HK-2 (cell line): Measurements from ENCODE around the gene ARID4B.
"Not testable (repeated sequence)": the region's sequence is repeated elsewhere in the genome, so short reads cannot be mapped to it uniquely, and the experiment has no call there.

Experiments used
- DNase-seq: peaks from one replicate; pipeline ENCODE4 v3.0.0-alpha.2; 2018; ENCODE audit not compliant: unreplicated experiment

ARID4B gene

GRCh38 chr1:235225299-235225698, 102.7 kb downstream of the ARID4B start:
- DNase-seq = no peak

GRCh38 chr1:235221653-235222375, 106.2 kb downstream of the ARID4B start:
- no peak for DNase-seq

GRCh38 chr1:235215453-235215852, 112.5 kb downstream of the ARID4B start:
- no peak for DNase-seq

GRCh38 chr1:235214962-235215361, 113.0 kb downstream of the ARID4B start:
- DNase-seq = not testable (repeated sequence)

GRCh38 chr1:235213752-235214151, 114.2 kb downstream of the ARID4B start:
- no peak for DNase-seq

GRCh38 chr1:235211517-235211916, 116.5 kb downstream of the ARID4B start:
- no peak for DNase-seq

GRCh38 chr1:235207209-235207565, 120.8 kb downstream of the ARID4B start:
- DNase-seq = no peak

- DNase-seq = no peak
These were observed 121.3 kb downstream of the ARID4B start for GRCh38 chr1:235206533-235207208.

GRCh38 chr1:235205687-235206086, 122.3 kb downstream of the ARID4B start:
- DNase-seq = no peak

GRCh38 chr1:235203428-235203827, 124.6 kb downstream of the ARID4B start:
- no peak for DNase-seq

GRCh38 chr1:235202447-235202846, 125.5 kb downstream of the ARID4B start:
- DNase-seq = not testable (repeated sequence)

- DNase-seq = no peak
These were observed 128.5 kb downstream of the ARID4B start for GRCh38 chr1:235199441-235199840.

GRCh38 chr1:235190431-235190830, 137.5 kb downstream of the ARID4B start:
- DNase-seq = no peak

- DNase-seq = no peak
These were observed 140.7 kb downstream of the ARID4B start for GRCh38 chr1:235187316-235187715.

GRCh38 chr1:235181561-235182245, 146.3 kb downstream of the ARID4B start:
- DNase-seq = no peak

GRCh38 chr1:235180916-235181460, 147.0 kb downstream of the ARID4B start:
- no peak for DNase-seq

GRCh38 chr1:235176486-235176885, 151.5 kb downstream of the ARID4B start:
- DNase-seq = no peak

GRCh38 chr1:235169986-235170385, 158.0 kb downstream of the ARID4B start:
- DNase-seq = no peak

GRCh38 chr1:235168375-235168774, 159.6 kb downstream of the ARID4B start:
- no peak for DNase-seq

GRCh38 chr1:235161685-235162327, 166.2 kb downstream of the ARID4B start:
- no peak for DNase-seq

- peak; percentile 96 for DNase-seq
These were observed 166.9 kb downstream of the ARID4B start, which contains the start of gene RBM34 for GRCh38 chr1:235160957-235161684. Gene RBM34 (minus strand): TSS chr1:235161250. CDS start chr1:235161226, 24 bp downstream.
